ENCODE measurements around the gene MRPS10.
"Not testable (repeated sequence)": the region's sequence is repeated elsewhere in the genome, so short reads cannot be mapped to it uniquely, and the experiment has no call there.

The MRPS10 gene

GRCh38 chr6:42210551-42210950 lies 7.1 kb downstream of the MRPS10 start:
- DNase-seq (ENCODE audit: low read depth in 2 of 2), result no peak

- DNase-seq (ENCODE audit: low read depth in 2 of 2), result not testable (repeated sequence)
These were observed 10.1 kb downstream of the MRPS10 start for GRCh38 chr6:42207559-42207958.

GRCh38 chr6:42204768-42205282 lies 12.8 kb downstream of the MRPS10 start:
- no peak for DNase-seq (ENCODE audit: low read depth in 2 of 2)

GRCh38 chr6:42203183-42203582 lies 14.5 kb downstream of the MRPS10 start:
- no peak for DNase-seq (ENCODE audit: low read depth in 2 of 2)

- DNase-seq (ENCODE audit: low read depth in 2 of 2), result not testable (repeated sequence)
These were observed 15.3 kb downstream of the MRPS10 start for GRCh38 chr6:42202131-42202915.

- no peak for DNase-seq (ENCODE audit: low read depth in 2 of 2)
These were observed 16.3 kb downstream of the MRPS10 start for GRCh38 chr6:42201382-42201781.

- no peak for DNase-seq (ENCODE audit: low read depth in 2 of 2)
These were observed 17.6 kb downstream of the MRPS10 start for GRCh38 chr6:42200035-42200434.

GRCh38 chr6:42199106-42199981 lies 18.3 kb downstream of the MRPS10 start:
- no peak for DNase-seq (ENCODE audit: low read depth in 2 of 2)

- DNase-seq (ENCODE audit: low read depth in 2 of 2), result no peak
These were observed 19.9 kb downstream of the MRPS10 start for GRCh38 chr6:42197555-42198362.

GRCh38 chr6:42195415-42195814 lies 22.2 kb downstream of the MRPS10 start:
- no peak for DNase-seq (ENCODE audit: low read depth in 2 of 2)

- DNase-seq (ENCODE audit: low read depth in 2 of 2), result no peak
These were observed 23.6 kb downstream of the MRPS10 start for GRCh38 chr6:42194056-42194455.

GRCh38 chr6:42193491-42193894 lies 24.2 kb downstream of the MRPS10 start:
- no peak for DNase-seq (ENCODE audit: low read depth in 2 of 2)

- DNase-seq (ENCODE audit: low read depth in 2 of 2), result not testable (repeated sequence)
These were observed 25.3 kb downstream of the MRPS10 start for GRCh38 chr6:42192385-42192784.

GRCh38 chr6:42190554-42191183 lies 27.0 kb downstream of the MRPS10 start:
- DNase-seq (ENCODE audit: low read depth in 2 of 2), result no peak

- no peak for DNase-seq (ENCODE audit: low read depth in 2 of 2)
These were observed 29.3 kb downstream of the MRPS10 start for GRCh38 chr6:42188406-42188805.

GRCh38 chr6:42185597-42185996 lies 32.1 kb downstream of the MRPS10 start:
- no peak for DNase-seq (ENCODE audit: low read depth in 2 of 2)

GRCh38 chr6:42184475-42184874 lies 33.2 kb downstream of the MRPS10 start:
- DNase-seq (ENCODE audit: low read depth in 2 of 2), result no peak

GRCh38 chr6:42182101-42182500 lies 35.6 kb downstream of the MRPS10 start:
- DNase-seq (ENCODE audit: low read depth in 2 of 2), result no peak

GRCh38 chr6:42179945-42180313 lies 37.7 kb downstream of the MRPS10 start:
- peak; percentile 12 to 29 for DNase-seq (ENCODE audit: low read depth in 2 of 2)

- no peak for DNase-seq (ENCODE audit: low read depth in 2 of 2)
These were observed 38.3 kb downstream of the MRPS10 start for GRCh38 chr6:42179261-42179944.
